Astrocyte (in vitro differentiated cells and primary cell): ENCODE data around the gene HMMR. TPM values are rescaled to one million over a fixed set of nuclear protein-coding genes. Genes with fewer than 3 reads are reported as not detected.

Experiments
- DNase-seq: peaks from one replicate; pipeline ENCODE4 v3.0.0-alpha.2; 2010; ENCODE audit warnings: low read depth
- FAIRE-seq: peaks from 2 replicates; lab custom pipeline; 2011; peaks lifted over from hg19 to GRCh38; lab: Jason Lieb, UNC
- H2AFZ ChIP-seq: 2 replicates; pipeline ENCODE4 v1.6.0; 2012; ENCODE audit warnings: low read depth, low read length, inconsistent platforms
- H3K27ac ChIP-seq: 2 replicates; pipeline ENCODE4 v1.5.1; 2011; ENCODE audit warnings: low read depth, low read length, inconsistent platforms
- H3K27me3 ChIP-seq: 2 replicates; pipeline ENCODE4 v1.6.0; 2011; ENCODE audit warnings: low read length, inconsistent platforms; ENCODE audit not compliant: insufficient read depth
- H3K36me3 ChIP-seq: 2 replicates; pipeline ENCODE4 v1.5.1; 2011; ENCODE audit warnings: low read length, inconsistent platforms; ENCODE audit not compliant: insufficient read depth
- H3K4me1 ChIP-seq: 2 replicates; pipeline ENCODE4 v1.5.1; 2011; ENCODE audit warnings: low read length, inconsistent platforms; ENCODE audit not compliant: insufficient read depth
- H3K4me2 ChIP-seq: 2 replicates; pipeline ENCODE4 v1.6.0; 2012; ENCODE audit warnings: low read length, inconsistent platforms
- H3K4me3 ChIP-seq: 2 replicates; pipeline ENCODE4 v1.5.1; 2011; ENCODE audit warnings: low read depth, mild to moderate bottlenecking, low read length, inconsistent platforms; ENCODE audit not compliant: insufficient read depth
- H3K79me2 ChIP-seq: 2 replicates; pipeline ENCODE4 v1.6.0; 2012; ENCODE audit warnings: mild to moderate bottlenecking, low read length, inconsistent platforms; ENCODE audit not compliant: insufficient read depth
- H3K9ac ChIP-seq: 2 replicates; pipeline ENCODE4 v1.6.0; 2012; ENCODE audit warnings: mild to moderate bottlenecking, low read length, inconsistent platforms
- H3K9me3 ChIP-seq: 2 replicates; pipeline ENCODE4 v1.5.1; 2012; ENCODE audit warnings: low read depth, mild to moderate bottlenecking, low read length, inconsistent platforms; ENCODE audit not compliant: insufficient read depth
- H4K20me1 ChIP-seq: 2 replicates; pipeline ENCODE4 v1.6.0; 2012; ENCODE audit warnings: low read length, inconsistent platforms; ENCODE audit not compliant: insufficient read depth
- H3K27ac Mint-ChIP-seq: one replicate; pipeline ENCODE4 v1.8.0; 2021; ENCODE audit warnings: mild to moderate bottlenecking, mixed read lengths; ENCODE audit not compliant: unreplicated experiment
- H3K27me3 Mint-ChIP-seq: one replicate; pipeline ENCODE4 v1.8.0; 2021; ENCODE audit warnings: low read depth, mixed read lengths; ENCODE audit not compliant: unreplicated experiment
- H3K36me3 Mint-ChIP-seq: one replicate; pipeline ENCODE4 v1.8.0; 2021; ENCODE audit warnings: low read depth, mixed read lengths; ENCODE audit not compliant: unreplicated experiment
- H3K4me1 Mint-ChIP-seq: one replicate; pipeline ENCODE4 v1.8.0; 2021; ENCODE audit warnings: low read depth, mixed read lengths; ENCODE audit not compliant: unreplicated experiment
- H3K4me3 Mint-ChIP-seq: one replicate; pipeline ENCODE4 v1.8.0; 2021; ENCODE audit warnings: mild to moderate bottlenecking, moderate library complexity, mixed read lengths; ENCODE audit not compliant: unreplicated experiment
- H3K9me3 Mint-ChIP-seq: one replicate; pipeline ENCODE4 v1.8.0; 2021; ENCODE audit warnings: mild to moderate bottlenecking, mixed read lengths; ENCODE audit not compliant: unreplicated experiment
- EZH2 ChIP-seq: IDR thresholded peaks from 2 replicates; pipeline ENCODE4 v1.6.1; 2012; ENCODE audit warnings: mild to moderate bottlenecking, low read length, inconsistent platforms; ENCODE audit not compliant: insufficient read depth
- total RNA-seq: library from RNA; stranded (reverse); gene quantifications from 2 replicates; pipeline ENCODE4 v1.2.1, GENCODE V29; 2021
- TF ChIP-seq, protein P1 (sequence below): IDR thresholded peaks from 2 replicates; pipeline ENCODE4 v1.5.1; 2011; ENCODE audit warnings: low read depth, mild to moderate bottlenecking, inconsistent platforms, low read length, moderate library complexity; ENCODE audit not compliant: insufficient read depth

The HMMR gene
- total RNA-seq, 1 donor from 2014 or later, result 4.0 TPM

DNA sequence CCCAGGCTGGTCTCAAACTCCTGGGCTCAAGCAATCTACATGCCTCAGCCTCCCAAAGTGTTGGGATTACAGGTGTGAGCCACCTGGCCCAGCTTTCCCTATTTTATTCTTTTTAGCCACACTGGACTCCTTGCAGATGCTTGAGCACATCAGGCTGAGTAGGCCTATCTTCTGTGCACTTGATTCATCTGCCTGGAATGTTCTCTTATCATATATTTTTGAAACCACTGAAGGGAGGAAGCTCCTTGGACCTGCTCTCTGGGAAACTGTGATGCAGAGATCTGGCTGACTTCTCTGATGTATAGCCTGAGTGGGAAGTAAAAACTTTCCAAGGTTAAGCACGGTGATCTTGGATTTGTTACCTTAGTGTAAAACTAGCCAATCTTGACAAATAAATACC lies 38.5 kb downstream of the HMMR start:
- Histone ChIP-seq H3K4me3 (no peak overlapping the region), H3K4me2 (no peak overlapping the region), H3K27me3 (no peaks in the 10 kb centered on the region), H3K4me1 (peaks cover 12% of the 10 kb centered on the region), H2AFZ (no peak overlapping the region), H3K79me2 (no peaks in the 10 kb centered on the region), H3K36me3 (no peaks in the 10 kb centered on the region), H4K20me1 (no peaks in the 10 kb centered on the region), H3K9me3 (no peaks in the 10 kb centered on the region), H3K9ac (no peak overlapping the region), H3K27ac (no peak overlapping the region)
- FAIRE-seq (no peak), DNase-seq (peak; percentile 78)
- Mint-ChIP-seq H3K9me3 (no peaks in the 10 kb centered on the region), H3K36me3 (no peaks in the 10 kb centered on the region), H3K4me1 (peaks cover 10% of the 10 kb centered on the region), H3K27ac (peak overlapping the region; percentile 10), H3K27me3 (no peaks in the 10 kb centered on the region), H3K4me3 (no peak overlapping the region)
- TF ChIP-seq, protein P1, sequence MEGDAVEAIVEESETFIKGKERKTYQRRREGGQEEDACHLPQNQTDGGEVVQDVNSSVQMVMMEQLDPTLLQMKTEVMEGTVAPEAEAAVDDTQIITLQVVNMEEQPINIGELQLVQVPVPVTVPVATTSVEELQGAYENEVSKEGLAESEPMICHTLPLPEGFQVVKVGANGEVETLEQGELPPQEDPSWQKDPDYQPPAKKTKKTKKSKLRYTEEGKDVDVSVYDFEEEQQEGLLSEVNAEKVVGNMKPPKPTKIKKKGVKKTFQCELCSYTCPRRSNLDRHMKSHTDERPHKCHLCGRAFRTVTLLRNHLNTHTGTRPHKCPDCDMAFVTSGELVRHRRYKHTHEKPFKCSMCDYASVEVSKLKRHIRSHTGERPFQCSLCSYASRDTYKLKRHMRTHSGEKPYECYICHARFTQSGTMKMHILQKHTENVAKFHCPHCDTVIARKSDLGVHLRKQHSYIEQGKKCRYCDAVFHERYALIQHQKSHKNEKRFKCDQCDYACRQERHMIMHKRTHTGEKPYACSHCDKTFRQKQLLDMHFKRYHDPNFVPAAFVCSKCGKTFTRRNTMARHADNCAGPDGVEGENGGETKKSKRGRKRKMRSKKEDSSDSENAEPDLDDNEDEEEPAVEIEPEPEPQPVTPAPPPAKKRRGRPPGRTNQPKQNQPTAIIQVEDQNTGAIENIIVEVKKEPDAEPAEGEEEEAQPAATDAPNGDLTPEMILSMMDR, result no peak
- no peak for TF ChIP-seq EZH2

DNA sequence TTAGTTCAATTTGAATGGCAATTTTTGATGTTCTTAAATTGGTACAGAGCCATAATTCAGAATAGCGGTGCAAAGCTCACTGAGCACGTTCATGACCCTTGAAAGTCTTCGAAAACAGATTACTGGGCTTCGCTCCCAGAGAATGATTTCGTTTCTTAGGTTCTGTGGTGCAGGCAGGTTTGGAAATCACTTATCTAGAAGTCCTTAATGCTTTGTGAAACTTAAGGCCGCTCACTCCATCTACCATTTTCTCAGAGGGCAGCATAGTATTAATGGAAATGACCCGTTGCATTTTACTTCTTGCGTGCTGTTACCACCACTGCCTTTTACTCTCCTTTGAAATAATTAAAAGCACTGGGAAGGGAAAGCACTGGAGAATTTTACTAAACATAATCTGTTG lies 42.1 kb downstream of the HMMR start:
- H3K4me3 Mint-ChIP-seq, result peak overlapping the region; percentile 94
- peak overlapping the region; percentile 71 for H2AFZ ChIP-seq
- H4K20me1 ChIP-seq, result peaks cover 14% of the 10 kb centered on the region
- H3K27ac ChIP-seq, result peak overlapping the region; percentile 85
- H3K9me3 ChIP-seq, result no peaks in the 10 kb centered on the region
- peak overlapping the region; percentile 97 for H3K4me2 ChIP-seq
- no peaks in the 10 kb centered on the region for H3K27me3 Mint-ChIP-seq
- H3K9me3 Mint-ChIP-seq, result no peaks in the 10 kb centered on the region
- no peak for TF ChIP-seq EZH2
- TF ChIP-seq, protein P1, result no peak
- peaks cover 18% of the 10 kb centered on the region for H3K79me2 ChIP-seq
- peak overlapping the region; percentile 34 for H3K27ac Mint-ChIP-seq
- no peak for FAIRE-seq
- H3K36me3 ChIP-seq, result no peaks in the 10 kb centered on the region
- H3K4me1 Mint-ChIP-seq, result peaks cover 6% of the 10 kb centered on the region
- peaks cover 27% of the 10 kb centered on the region for H3K4me1 ChIP-seq
- DNase-seq, result no peak
- H3K36me3 Mint-ChIP-seq, result no peaks in the 10 kb centered on the region
- peak overlapping the region; percentile 97 for H3K4me3 ChIP-seq
- peak overlapping the region; percentile 96 for H3K9ac ChIP-seq
- H3K27me3 ChIP-seq, result no peaks in the 10 kb centered on the region
